ENCODE measurements around the gene TDRD1. TPM values are rescaled to one million over a fixed set of nuclear protein-coding genes. Genes with fewer than 3 reads are reported as not detected.

The TDRD1 gene
- total and polyA plus RNA-seq, 4 donors = 0.01 to 0.17 (median 0.07) TPM

- Histone ChIP-seq H3K4me3 (ENCODE audit: low read depth in 1 of 3, low read length in 3 of 3) (peak overlapping the region; percentile 77 to 89 (median 82)), H3K4me1 (ENCODE audit: control insufficient read depth in 4 of 4, insufficient read depth in 4 of 4, low read length in 3 of 4) (peaks cover 0 to 16% (median 8%) of the 10 kb centered on the region in 4 donors), H3K36me3 (ENCODE audit: control insufficient read depth in 4 of 4, insufficient read depth in 3 of 4, low read depth in 1 of 4, low read length in 3 of 4) (no peaks in the 10 kb centered on the region), H3K9me3 (ENCODE audit: control insufficient read depth in 4 of 4, low read length in 3 of 4) (peaks cover 2 to 6% (median 3%) of the 10 kb centered on the region in 4 donors), H3K27me3 (ENCODE audit: control insufficient read depth in 4 of 4, insufficient read depth in 4 of 4, low read length in 3 of 4) (no peaks in the 10 kb centered on the region), H3K27ac (ENCODE audit: low read depth in 1 of 2, low read length in 2 of 2) (peak overlapping the region; percentile 90), H3K9ac (ENCODE audit: low read depth in 1 of 2, low read length in 2 of 2) (peak overlapping the region; percentile 77 to 88)
- TF ChIP-seq FOXA1 (IDR thresholded peaks at IDR 0.05) (no peak), MAX (IDR thresholded peaks at IDR 0.05) (no peak), TAF1 (conservative IDR thresholded peaks at IDR 0.05) (no peak), CTCF (IDR thresholded peaks at IDR 0.05; ENCODE audit: low read depth, low read length, missing input control) (no peak), RAD21 (IDR thresholded peaks at IDR 0.05) (no peak), EGR1 (IDR thresholded peaks at IDR 0.05; ENCODE audit: low read depth in 2 of 2) (no peak), ATF3 (IDR thresholded peaks at IDR 0.05) (no peak), JUND (IDR thresholded peaks at IDR 0.05) (no peak), ZBTB33 (IDR thresholded peaks at IDR 0.05) (no peak), RXRA (IDR thresholded peaks at IDR 0.05) (no peak), HNF4A (conservative IDR thresholded peaks at IDR 0.05) (no peak), NR2F2 (IDR thresholded peaks at IDR 0.05) (no peak)
- DNase-seq (ENCODE audit: low spot score) = no peak
- 12% methylated on average over 9 of the region's 9 CpGs for WGBS
Observed at GRCh38 chr10:114172776-114173602, 6.2 kb upstream of the TDRD1 start.

GRCh38 chr10:114173603-114173920, 5.6 kb upstream of the TDRD1 start:
- DNase-seq (ENCODE audit: low spot score) = no peak
- H3K36me3 ChIP-seq (ENCODE audit: control insufficient read depth in 4 of 4, insufficient read depth in 3 of 4, low read depth in 1 of 4, low read length in 3 of 4) = no peaks in the 10 kb centered on the region
- peak overlapping the region; percentile 77 to 88 for H3K9ac ChIP-seq (ENCODE audit: low read depth in 1 of 2, low read length in 2 of 2)
- peak overlapping the region; percentile 90 for H3K27ac ChIP-seq (ENCODE audit: low read depth in 1 of 2, low read length in 2 of 2)
- TF ChIP-seq YY1 (IDR thresholded peaks at IDR 0.05) (no peak), SP1 (IDR thresholded peaks at IDR 0.05) (no peak), JUND (IDR thresholded peaks at IDR 0.05) (no peak), GABPA (IDR thresholded peaks at IDR 0.05 in 1 of 2, conservative IDR thresholded peaks at IDR 0.05 in 1 of 2) (no peak), RXRA (IDR thresholded peaks at IDR 0.05) (no peak), FOXA1 (IDR thresholded peaks at IDR 0.05) (no peak)
- H3K27me3 ChIP-seq (ENCODE audit: control insufficient read depth in 4 of 4, insufficient read depth in 4 of 4, low read length in 3 of 4) = no peaks in the 10 kb centered on the region
- WGBS = under 1% methylated on average over 23 of the region's 23 CpGs
- peaks cover 0 to 16% (median 8%) of the 10 kb centered on the region in 4 donors for H3K4me1 ChIP-seq (ENCODE audit: control insufficient read depth in 4 of 4, insufficient read depth in 4 of 4, low read length in 3 of 4)
- H3K4me3 ChIP-seq (ENCODE audit: low read depth in 1 of 3, low read length in 3 of 3) = peak overlapping the region; percentile 77 to 89 (median 82)
- H3K9me3 ChIP-seq (ENCODE audit: control insufficient read depth in 4 of 4, low read length in 3 of 4) = peaks cover under 1 to 3% (median 2%) of the 10 kb centered on the region in 4 donors
